ENCODE results near the gene CPNE7. TPM values are rescaled to one million over a fixed set of nuclear protein-coding genes. Genes with fewer than 3 reads are reported as not detected.

CPNE7 gene
- total and polyA plus RNA-seq, 10 of the 15 experiments (the other 5 are each of a cell fraction or from before 2014, with no cell fraction given), result 0.29 to 46.9 (median 17.5) TPM

DNA sequence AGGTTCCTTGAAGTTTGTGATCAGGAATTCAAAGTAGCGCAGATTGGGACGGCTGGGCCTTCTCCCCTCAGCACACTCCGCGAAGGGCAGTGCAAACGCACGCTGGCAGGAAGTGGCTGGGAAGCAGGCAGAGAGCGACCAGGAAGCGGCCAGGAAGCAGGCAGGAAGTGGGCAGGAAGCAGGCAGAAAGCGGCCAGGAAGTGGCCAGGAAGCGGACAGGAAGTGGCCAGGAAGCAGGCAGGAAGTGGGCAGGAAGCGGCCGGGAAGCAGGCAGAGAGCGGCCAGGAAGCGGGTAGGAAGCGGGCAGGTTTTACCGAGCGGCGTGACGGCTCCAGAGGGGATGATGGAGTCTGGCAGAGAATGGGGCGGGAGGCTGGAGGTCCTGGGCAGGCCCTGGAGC is 41.1 kb downstream of the CPNE7 start:
- ChIA-PET CTCF (no interaction called here), POLR2A (no interaction called here), RAD21 (ENCODE audit: unreplicated experiment) (no interaction called here), SMC1A (ENCODE audit: uncharacterized antibody, unreplicated experiment) (no interaction called here)
- ATAC-seq (no peak), DNase-seq (ENCODE audit: low read depth, low spot score) (no peak), FAIRE-seq (no peak)
- no peaks in the 10 kb centered on the region for H3K4me1 ChIP-seq (ENCODE audit: control insufficient read depth, insufficient read depth, low read length)
- H3K9ac ChIP-seq (ENCODE audit: control insufficient read depth, insufficient read depth, low read length), result no peak overlapping the region
- no TSS peak for BruUV-seq (replicated peaks)
- H3K9me3 ChIP-seq (replicated peaks; ENCODE audit: control insufficient read depth, insufficient read depth, low read length), result no peaks in the 10 kb centered on the region
- H2AFZ ChIP-seq (ENCODE audit: control insufficient read depth, low read depth, low read length), result no peak overlapping the region
- in situ Hi-C loops (cut with MboI), result no loop called here
- no peak overlapping the region for H3K4me2 ChIP-seq (ENCODE audit: control insufficient read depth, insufficient read depth)
- no peak overlapping the region for H3K27ac ChIP-seq (ENCODE audit: control insufficient read depth, insufficient read depth)
- 36% methylated on average over 20 of the region's 20 CpGs for WGBS (ENCODE audit: insufficient coverage, insufficient replicate concordance, low lambda C conversion rate, missing lambda C conversion rate)
- H3K4me3 ChIP-seq, result no peak overlapping the region
- intact Hi-C loops (cut with micrococcal nuclease; ENCODE audit: unreplicated experiment), result no loop called here
- H3K79me2 ChIP-seq (ENCODE audit: control insufficient read depth, insufficient read depth, low read length), result no peaks in the 10 kb centered on the region
- no peaks in the 10 kb centered on the region for H3K36me3 ChIP-seq (ENCODE audit: control insufficient read depth in 2 of 2, insufficient read depth in 2 of 2, low read length in 1 of 2)
- TF ChIP-seq ETV6 (conservative IDR thresholded peaks at IDR 0.05 in 1 of 2, IDR thresholded peaks at IDR 0.05 in 1 of 2; ENCODE audit: borderline replicate concordance in 1 of 2, low read depth in 1 of 2), result peak in 1 of 2 experiments; percentile 94; a peak in 2 of 4 replicates
- no peak for TF ChIP-seq MTA2 (IDR thresholded peaks at IDR 0.05; ENCODE audit: low read depth)
- TF ChIP-seq ZZZ3 (IDR thresholded peaks at IDR 0.05; ENCODE audit: control insufficient read depth, insufficient read length, low read depth), result no peak
- TF ChIP-seq RCOR1 (conservative IDR thresholded peaks at IDR 0.05; ENCODE audit: low read depth, low read length), result no peak
- 0 out of 3 replicates have a peak, but pooled peaks of 1 of the 2 experiments have one; percentile 13 for TF ChIP-seq EGR1 (IDR thresholded peaks at IDR 0.05; ENCODE audit: borderline replicate concordance in 1 of 2, low read depth in 2 of 2, low read length in 2 of 2)
- TF ChIP-seq BACH1 (IDR thresholded peaks at IDR 0.05; ENCODE audit: borderline replicate concordance), result no peak
- TF ChIP-seq IKZF1 (conservative IDR thresholded peaks at IDR 0.05), result peak; percentile 46; the same call in 1 of the 2 replicates
- no peaks in the 10 kb centered on the region for H4K20me1 ChIP-seq (ENCODE audit: control insufficient read depth, insufficient read depth)
- H3K27me3 ChIP-seq (replicated peaks in 1 of 2; ENCODE audit: control insufficient read depth in 2 of 2, insufficient read depth in 2 of 2, low read length in 1 of 2), result no peaks in the 10 kb centered on the region

DNA sequence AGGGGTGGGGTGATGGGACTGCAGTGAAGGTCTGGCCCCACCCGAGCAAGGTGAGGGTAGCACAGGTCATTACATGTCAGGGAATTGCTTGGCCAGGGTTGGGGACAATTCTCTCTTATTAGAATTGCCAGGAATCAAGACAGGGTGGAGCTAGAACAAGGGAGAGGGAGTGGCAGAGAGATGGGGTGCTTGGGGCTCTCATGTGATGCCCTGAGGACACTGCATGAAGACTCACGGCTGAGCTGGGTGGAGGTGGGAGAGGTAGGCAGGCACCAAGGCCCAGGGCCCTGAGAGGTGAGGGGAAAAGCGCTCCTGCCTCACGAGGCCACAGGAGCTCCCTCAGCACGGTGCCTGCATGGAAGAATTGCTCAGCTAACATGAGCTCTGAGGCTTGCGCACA is 41.5 kb downstream of the CPNE7 start:
- Histone ChIP-seq H3K9ac (ENCODE audit: control insufficient read depth, insufficient read depth, low read length) (no peak overlapping the region), H3K79me2 (ENCODE audit: control insufficient read depth, insufficient read depth, low read length) (no peaks in the 10 kb centered on the region), H3K9me3 (replicated peaks; ENCODE audit: control insufficient read depth, insufficient read depth, low read length) (no peaks in the 10 kb centered on the region), H2AFZ (ENCODE audit: control insufficient read depth, low read depth, low read length) (no peak overlapping the region), H3K4me3 (no peak overlapping the region), H3K36me3 (ENCODE audit: control insufficient read depth in 2 of 2, insufficient read depth in 2 of 2, low read length in 1 of 2) (no peaks in the 10 kb centered on the region), H3K4me2 (ENCODE audit: control insufficient read depth, insufficient read depth) (no peak overlapping the region), H3K4me1 (ENCODE audit: control insufficient read depth, insufficient read depth, low read length) (no peaks in the 10 kb centered on the region), H3K27ac (ENCODE audit: control insufficient read depth, insufficient read depth) (no peak overlapping the region), H4K20me1 (ENCODE audit: control insufficient read depth, insufficient read depth) (no peaks in the 10 kb centered on the region), H3K27me3 (replicated peaks in 1 of 2; ENCODE audit: control insufficient read depth in 2 of 2, insufficient read depth in 2 of 2, low read length in 1 of 2) (no peaks in the 10 kb centered on the region)
- no peak for FAIRE-seq
- ChIA-PET CTCF (no interaction called here), SMC1A (ENCODE audit: uncharacterized antibody, unreplicated experiment) (no interaction called here), POLR2A (no interaction called here), RAD21 (ENCODE audit: unreplicated experiment) (no interaction called here)
- no peak for DNase-seq (ENCODE audit: low read depth, low spot score)
- ATAC-seq, result peak; percentile 16; the same call in 2 of the 3 replicates
- no TSS peak for BruUV-seq (replicated peaks)
- 54% methylated on average over 6 of the region's 6 CpGs for WGBS (ENCODE audit: insufficient coverage, insufficient replicate concordance, low lambda C conversion rate, missing lambda C conversion rate)
- intact Hi-C loops (cut with micrococcal nuclease; ENCODE audit: unreplicated experiment) (no loop called here), in situ Hi-C loops (cut with MboI) (no loop called here)
- no peak for TF ChIP-seq NR2F1 (conservative IDR thresholded peaks at IDR 0.05)
- TF ChIP-seq ZZZ3 (IDR thresholded peaks at IDR 0.05; ENCODE audit: control insufficient read depth, insufficient read length, low read depth), result no peak
- TF ChIP-seq, protein P1, sequence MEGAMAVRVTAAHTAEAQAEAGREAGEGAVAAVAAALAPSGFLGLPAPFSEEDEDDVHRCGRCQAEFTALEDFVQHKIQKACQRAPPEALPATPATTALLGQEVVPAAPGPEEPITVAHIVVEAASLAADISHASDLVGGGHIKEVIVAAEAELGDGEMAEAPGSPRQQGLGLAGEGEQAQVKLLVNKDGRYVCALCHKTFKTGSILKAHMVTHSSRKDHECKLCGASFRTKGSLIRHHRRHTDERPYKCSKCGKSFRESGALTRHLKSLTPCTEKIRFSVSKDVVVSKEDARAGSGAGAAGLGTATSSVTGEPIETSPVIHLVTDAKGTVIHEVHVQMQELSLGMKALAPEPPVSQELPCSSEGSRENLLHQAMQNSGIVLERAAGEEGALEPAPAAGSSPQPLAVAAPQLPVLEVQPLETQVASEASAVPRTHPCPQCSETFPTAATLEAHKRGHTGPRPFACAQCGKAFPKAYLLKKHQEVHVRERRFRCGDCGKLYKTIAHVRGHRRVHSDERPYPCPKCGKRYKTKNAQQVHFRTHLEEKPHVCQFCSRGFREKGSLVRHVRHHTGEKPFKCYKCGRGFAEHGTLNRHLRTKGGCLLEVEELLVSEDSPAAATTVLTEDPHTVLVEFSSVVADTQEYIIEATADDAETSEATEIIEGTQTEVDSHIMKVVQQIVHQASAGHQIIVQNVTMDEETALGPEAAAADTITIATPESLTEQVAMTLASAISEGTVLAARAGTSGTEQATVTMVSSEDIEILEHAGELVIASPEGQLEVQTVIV (IDR thresholded peaks at IDR 0.05; ENCODE audit: borderline replicate concordance, partially characterized antibody), result no peak
- TF ChIP-seq YBX1 (IDR thresholded peaks at IDR 0.05), result no peak
- TF ChIP-seq POLR2AphosphoS2 (IDR thresholded peaks at IDR 0.05; ENCODE audit: low read depth, low read length), result no peak
- no peak for TF ChIP-seq KDM1A (IDR thresholded peaks at IDR 0.05; ENCODE audit: borderline replicate concordance)
- no peak for TF ChIP-seq POU2F2 (IDR thresholded peaks at IDR 0.05; ENCODE audit: borderline replicate concordance, low read depth, low read length)
- TF ChIP-seq, protein P2, sequence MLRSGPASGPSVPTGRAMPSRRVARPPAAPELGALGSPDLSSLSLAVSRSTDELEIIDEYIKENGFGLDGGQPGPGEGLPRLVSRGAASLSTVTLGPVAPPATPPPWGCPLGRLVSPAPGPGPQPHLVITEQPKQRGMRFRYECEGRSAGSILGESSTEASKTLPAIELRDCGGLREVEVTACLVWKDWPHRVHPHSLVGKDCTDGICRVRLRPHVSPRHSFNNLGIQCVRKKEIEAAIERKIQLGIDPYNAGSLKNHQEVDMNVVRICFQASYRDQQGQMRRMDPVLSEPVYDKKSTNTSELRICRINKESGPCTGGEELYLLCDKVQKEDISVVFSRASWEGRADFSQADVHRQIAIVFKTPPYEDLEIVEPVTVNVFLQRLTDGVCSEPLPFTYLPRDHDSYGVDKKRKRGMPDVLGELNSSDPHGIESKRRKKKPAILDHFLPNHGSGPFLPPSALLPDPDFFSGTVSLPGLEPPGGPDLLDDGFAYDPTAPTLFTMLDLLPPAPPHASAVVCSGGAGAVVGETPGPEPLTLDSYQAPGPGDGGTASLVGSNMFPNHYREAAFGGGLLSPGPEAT (IDR thresholded peaks at IDR 0.05; ENCODE audit: low read depth), result no peak
- TF ChIP-seq ZSCAN29 (IDR thresholded peaks at IDR 0.05), result no peak

Measured in GM12878 (cell line).